IMR-90 (cell line): ENCODE measurements around the gene TMED10. TPM values are rescaled to one million over a fixed set of nuclear protein-coding genes. Genes with fewer than 3 reads are reported as not detected.

Experiments used
- ATAC-seq: fragments of 200-7000 bp; cut with Tn5 transposase; 2 replicates; pipeline ENCODE4 v1.9.1; 2020; ENCODE audit warnings: low read depth, mild to moderate bottlenecking, moderate library complexity
- BruUV-seq: library from RNA; stranded (reverse); fragments of 400-500 nt; replicated peaks from 2 replicates; lab custom pipeline; 2021; lab: Mats Ljungman, UMichigan
- CTCF ChIA-PET: fragments of 300-600 bp; formaldehyde crosslinking; extraction: SDS; loops from one replicate; lab custom pipeline; 2021; ENCODE audit warnings: antibody characterized with exemption; lab: Yijun Ruan, JAX
- POLR2A ChIA-PET: fragments of 300-600 bp; sonication (Branson Sonifier 250); formaldehyde crosslinking; loops from one replicate; lab custom pipeline; 2022; ENCODE audit warnings: antibody characterized with exemption; ENCODE audit not compliant: unreplicated experiment; lab: Charles Lee
- DNase-seq: peaks from one replicate; pipeline ENCODE4 v3.0.0; 2013
- H2AFZ ChIP-seq: replicated peaks from 2 replicates; pipeline ENCODE3; 2013; ENCODE audit warnings: low read length, mild to moderate bottlenecking; ENCODE audit not compliant: poor library complexity
- H2AK5ac ChIP-seq: 2 replicates; pipeline ENCODE4 v1.6.1; 2013; ENCODE audit warnings: low read depth, low read length, inconsistent platforms
- H2AK9ac ChIP-seq: replicated peaks from 2 replicates; pipeline ENCODE3; 2013; ENCODE audit warnings: mild to moderate bottlenecking, low read depth, low read length, moderate library complexity; ENCODE audit not compliant: poor library complexity
- H2BK120ac ChIP-seq: 2 replicates; pipeline ENCODE4 v1.6.1; 2013; ENCODE audit warnings: low read depth, low read length, inconsistent platforms
- H2BK15ac ChIP-seq: 3 replicates; pipeline ENCODE4 v1.6.1; 2013; ENCODE audit warnings: low read depth, low read length, inconsistent platforms
- H2BK20ac ChIP-seq: 2 replicates; pipeline ENCODE4 v1.6.1; 2013; ENCODE audit warnings: low read depth, mild to moderate bottlenecking, inconsistent platforms, low read length, moderate library complexity
- H2BK5ac ChIP-seq: 2 replicates; pipeline ENCODE4 v1.6.1; 2013; ENCODE audit warnings: mild to moderate bottlenecking, low read depth, low read length, inconsistent platforms; ENCODE audit not compliant: poor library complexity, severe bottlenecking
- H3K14ac ChIP-seq: replicated peaks from 2 replicates; pipeline ENCODE4 v1.6.1; 2013; ENCODE audit warnings: low read depth, low read length, inconsistent platforms
- H3K18ac ChIP-seq: 2 replicates; pipeline ENCODE4 v1.6.1; 2013; ENCODE audit warnings: low read depth, low read length, control low read depth
- H3K23ac ChIP-seq: 2 replicates; pipeline ENCODE4 v1.6.1; 2013; ENCODE audit warnings: low read depth, low read length, inconsistent platforms
- H3K27ac ChIP-seq: 2 replicates; pipeline ENCODE4 v1.5.1; 2013; ENCODE audit warnings: mild to moderate bottlenecking, control low read depth, low read length; ENCODE audit not compliant: insufficient read depth
- H3K27me3 ChIP-seq: 2 replicates; pipeline ENCODE4 v1.6.1; 2013; ENCODE audit warnings: low read length; ENCODE audit not compliant: control insufficient read depth, insufficient read depth
- H3K36me3 ChIP-seq: 2 replicates; pipeline ENCODE4 v1.6.1; 2013; ENCODE audit warnings: low read length, mixed read lengths; ENCODE audit not compliant: control insufficient read depth, insufficient read depth
- H3K4ac ChIP-seq: 2 replicates; pipeline ENCODE4 v1.6.1; 2013; ENCODE audit warnings: low read depth, low read length, inconsistent platforms
- H3K4me1 ChIP-seq: 2 replicates; pipeline ENCODE4 v1.6.1; 2013; ENCODE audit warnings: low read length, mixed read lengths; ENCODE audit not compliant: control insufficient read depth, insufficient read depth
- H3K4me2 ChIP-seq: 2 replicates; pipeline ENCODE4 v1.6.1; 2013; ENCODE audit warnings: low read depth, mild to moderate bottlenecking, control low read depth, low read length, moderate library complexity
- H3K4me3 ChIP-seq: 2 replicates; pipeline ENCODE4 v1.5.1; 2013; ENCODE audit warnings: low read depth, mild to moderate bottlenecking, control low read depth, low read length, moderate library complexity; ENCODE audit not compliant: insufficient read depth
- H3K56ac ChIP-seq: 2 replicates; pipeline ENCODE4 v1.6.1; 2013; ENCODE audit warnings: low read length, inconsistent platforms; ENCODE audit not compliant: insufficient read depth; ENCODE audit errors: extremely low read depth
- H3K79me1 ChIP-seq, 2 experiments: 2 replicates each; pipeline ENCODE4 v1.6.1; 2013; ENCODE audit warnings: low read length in 2 of 2, inconsistent platforms in 1 of 2, low read depth in 1 of 2
- H3K9ac ChIP-seq: 2 replicates; pipeline ENCODE4 v1.6.1; 2013; ENCODE audit warnings: low read depth, low read length, control low read depth
- H3K9me1 ChIP-seq: 2 replicates; pipeline ENCODE4 v1.6.1; 2013; ENCODE audit warnings: low read length, inconsistent platforms; ENCODE audit not compliant: insufficient read depth
- H3K9me3 ChIP-seq: 2 replicates; pipeline ENCODE4 v1.6.1; 2013; ENCODE audit warnings: low read length; ENCODE audit not compliant: control insufficient read depth, insufficient read depth
- H4K20me1 ChIP-seq: 2 replicates; pipeline ENCODE4 v1.6.1; 2013; ENCODE audit warnings: low read length, inconsistent platforms; ENCODE audit not compliant: insufficient read depth
- H4K5ac ChIP-seq: 2 replicates; pipeline ENCODE4 v1.6.1; 2013; ENCODE audit warnings: mild to moderate bottlenecking, low read depth, low read length, control low read depth
- H4K8ac ChIP-seq, 2 experiments: 2 replicates each; pipeline ENCODE4 v1.6.1; 2013; ENCODE audit warnings: low read depth in 2 of 2, low read length in 2 of 2, control low read depth in 1 of 2, inconsistent platforms in 1 of 2
- H4K91ac ChIP-seq: 2 replicates; pipeline ENCODE4 v1.6.1; 2013; ENCODE audit warnings: low read depth, low read length, inconsistent platforms; ENCODE audit not compliant: insufficient read depth
- BHLHE40 ChIP-seq: fragments of 150-350 bp; IDR thresholded peaks from 2 replicates; pipeline ENCODE4 v1.6.1; 2016; ENCODE audit warnings: mild to moderate bottlenecking, low read depth, low read length
- CEBPB ChIP-seq: IDR thresholded peaks from 2 replicates; pipeline ENCODE4 v1.6.1; 2012; ENCODE audit warnings: low read depth, low read length, improper control_type of control experiment
- CHD1 ChIP-seq: IDR thresholded peaks from 2 replicates; pipeline ENCODE4 v1.6.1; 2012; ENCODE audit warnings: low read depth, low read length, improper control_type of control experiment
- ELK1 ChIP-seq: fragments of 150-350 bp; IDR thresholded peaks from 2 replicates; pipeline ENCODE4 v1.6.1; 2016; ENCODE audit warnings: low read depth, mild to moderate bottlenecking, low read length, moderate library complexity, borderline replicate concordance
- FOS ChIP-seq: fragments of 150-350 bp; IDR thresholded peaks from 2 replicates; pipeline ENCODE4 v1.6.1; 2016; ENCODE audit warnings: low read depth, low read length
- MAFK ChIP-seq: IDR thresholded peaks from 2 replicates; pipeline ENCODE4 v1.6.1; 2012; ENCODE audit warnings: low read depth, low read length, improper control_type of control experiment
- MAZ ChIP-seq: IDR thresholded peaks from 2 replicates; pipeline ENCODE4 v1.6.1; 2012; ENCODE audit warnings: low read depth, mild to moderate bottlenecking, low read length, improper control_type of control experiment, moderate library complexity, borderline replicate concordance
- MXI1 ChIP-seq: IDR thresholded peaks from 2 replicates; pipeline ENCODE4 v1.6.1; 2012; ENCODE audit warnings: low read depth, mild to moderate bottlenecking, low read length, moderate library complexity, borderline replicate concordance
- NFE2L2 ChIP-seq: fragments of 150-350 bp; IDR thresholded peaks from 2 replicates; pipeline ENCODE4 v1.6.1; 2016; ENCODE audit warnings: low read depth, mild to moderate bottlenecking, low read length
- POLR2A ChIP-seq: IDR thresholded peaks from 2 replicates; pipeline ENCODE4 v1.6.1; 2012; ENCODE audit warnings: mild to moderate bottlenecking, low read depth, low read length
- RAD21 ChIP-seq: IDR thresholded peaks from 2 replicates; pipeline ENCODE4 v1.6.1; 2012; ENCODE audit warnings: low read length, improper control_type of control experiment
- RCOR1 ChIP-seq: IDR thresholded peaks from 2 replicates; pipeline ENCODE4 v1.6.1; 2012; ENCODE audit warnings: mild to moderate bottlenecking, low read length, improper control_type of control experiment; ENCODE audit not compliant: insufficient replicate concordance
- RFX5 ChIP-seq: IDR thresholded peaks from 2 replicates; pipeline ENCODE4 v1.8.0; 2012; ENCODE audit warnings: low read depth, mild to moderate bottlenecking, low read length, moderate library complexity
- SMC3 ChIP-seq: fragments of 150-350 bp; IDR thresholded peaks from 2 replicates; pipeline ENCODE4 v1.6.1; 2016; ENCODE audit warnings: low read depth, mild to moderate bottlenecking, antibody characterized with exemption, low read length, moderate library complexity
- WGBS, 2 experiments: methylation state at CpG; one replicate each; pipeline versions ENCODE4 v1.1.5 to v1.1.7; 2013; ENCODE audit warnings: missing lambda C conversion rate in 2 of 2; ENCODE audit not compliant: insufficient read length in 1 of 2; ENCODE audit errors: extremely low coverage in 2 of 2; 5-methylcytosine and 5-hydroxymethylcytosine counted together
- dilution Hi-C: fragments of 300-500 bp; cut with HindIII; formaldehyde crosslinking; loops from one replicate; pipeline ENCODE4 v1.14.3; 2018; ENCODE audit warnings: low sequenced_read_pairs; ENCODE audit not compliant: unreplicated experiment
- in situ Hi-C: fragments of 300-500 bp; cut with MboI; formaldehyde crosslinking; loops from 3 replicates; pipeline ENCODE4 v1.14.3; 2019; ENCODE audit warnings: low sequenced_read_pairs, inconsistent platforms, mixed read lengths
- intact Hi-C: fragments of 100-400 bp; cut with micrococcal nuclease; formaldehyde crosslinking; loops from 2 replicates; pipeline ENCODE4 v1.10.0; 2022
- polyA plus RNA-seq, 3 experiments: library from polyadenylated mRNA; depleted of rRNA; stranded (reverse); fragments of >200 nt; gene quantifications; 2 replicates each; pipeline ENCODE4 v1.2.3, GENCODE V29; 2012; ENCODE audit warnings: low replicate concordance in 1 of 3
- total RNA-seq: library from RNA; depleted of rRNA; stranded (reverse); fragments of >200 nt; gene quantifications from 2 replicates; pipeline ENCODE4 v1.2.3, GENCODE V29; 2012
- TF ChIP-seq, protein P1 (sequence below): fragments of 150-350 bp; IDR thresholded peaks from 2 replicates; pipeline ENCODE4 v1.6.1; 2017; ENCODE audit warnings: mild to moderate bottlenecking, antibody characterized with exemption, low read length, low read depth
- TF ChIP-seq, protein P2 (sequence below): conservative IDR thresholded peaks from 2 replicates; pipeline ENCODE4 v1.5.1; 2012; ENCODE audit warnings: mild to moderate bottlenecking, low read depth, low read length, improper control_type of control experiment

TMED10 gene
- total and polyA plus RNA-seq, 2 of the 4 experiments (the other 2 are of a cell fraction) = 254 to 441 TPM

- Histone ChIP-seq H4K20me1 (peaks cover 77% of the 10 kb centered on the region), H4K8ac (no peak overlapping the region), H3K4me1 (peaks cover 2% of the 10 kb centered on the region), H3K4ac (no peak overlapping the region), H2BK5ac (no peak overlapping the region), H2AK9ac (no peak overlapping the region), H3K14ac (no peak overlapping the region), H4K91ac (no peak overlapping the region), H2AFZ (no peak overlapping the region), H3K79me1 (peaks cover 11 to 84% of the 10 kb centered on the region in 2 experiments), H3K18ac (no peak overlapping the region), H3K27ac (no peak overlapping the region), H3K23ac (no peak overlapping the region), H3K4me3 (no peak overlapping the region), H3K27me3 (no peaks in the 10 kb centered on the region), H3K9ac (no peak overlapping the region), H3K56ac (no peak overlapping the region), H2BK120ac (no peak overlapping the region), H2AK5ac (no peak overlapping the region), H3K9me3 (no peaks in the 10 kb centered on the region), H4K5ac (no peak overlapping the region), H3K36me3 (no peaks in the 10 kb centered on the region), H2BK15ac (no peak overlapping the region), H2BK20ac (no peak overlapping the region), H3K4me2 (no peak overlapping the region), H3K9me1 (peaks cover 5% of the 10 kb centered on the region)
- no peak for DNase-seq
- ATAC-seq = no peak
- CTCF ChIA-PET = interaction anchor here (0.7 to 0.8 kb wide), 2 partner anchors 49 to 133 kb away, joined by 3 read pairs; no protein-coding TSS in a partner anchor
- POLR2A ChIA-PET = no interaction called here
- BruUV-seq = no TSS peak
- dilution Hi-C loops = no loop called here
- no CpG with 5 or more reads among the region's 2 CpGs for WGBS, 2 experiments
- no peak for TF ChIP-seq MAFK
- TF ChIP-seq CHD1 = no peak
- TF ChIP-seq RFX5 = no peak
- no peak for TF ChIP-seq MAZ
- TF ChIP-seq NFE2L2 = no peak
- no peak for TF ChIP-seq POLR2A
- TF ChIP-seq, protein P1, sequence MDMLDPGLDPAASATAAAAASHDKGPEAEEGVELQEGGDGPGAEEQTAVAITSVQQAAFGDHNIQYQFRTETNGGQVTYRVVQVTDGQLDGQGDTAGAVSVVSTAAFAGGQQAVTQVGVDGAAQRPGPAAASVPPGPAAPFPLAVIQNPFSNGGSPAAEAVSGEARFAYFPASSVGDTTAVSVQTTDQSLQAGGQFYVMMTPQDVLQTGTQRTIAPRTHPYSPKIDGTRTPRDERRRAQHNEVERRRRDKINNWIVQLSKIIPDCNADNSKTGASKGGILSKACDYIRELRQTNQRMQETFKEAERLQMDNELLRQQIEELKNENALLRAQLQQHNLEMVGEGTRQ = no peak
- TF ChIP-seq RCOR1 = no peak
- no peak for TF ChIP-seq ELK1
- TF ChIP-seq, protein P2, sequence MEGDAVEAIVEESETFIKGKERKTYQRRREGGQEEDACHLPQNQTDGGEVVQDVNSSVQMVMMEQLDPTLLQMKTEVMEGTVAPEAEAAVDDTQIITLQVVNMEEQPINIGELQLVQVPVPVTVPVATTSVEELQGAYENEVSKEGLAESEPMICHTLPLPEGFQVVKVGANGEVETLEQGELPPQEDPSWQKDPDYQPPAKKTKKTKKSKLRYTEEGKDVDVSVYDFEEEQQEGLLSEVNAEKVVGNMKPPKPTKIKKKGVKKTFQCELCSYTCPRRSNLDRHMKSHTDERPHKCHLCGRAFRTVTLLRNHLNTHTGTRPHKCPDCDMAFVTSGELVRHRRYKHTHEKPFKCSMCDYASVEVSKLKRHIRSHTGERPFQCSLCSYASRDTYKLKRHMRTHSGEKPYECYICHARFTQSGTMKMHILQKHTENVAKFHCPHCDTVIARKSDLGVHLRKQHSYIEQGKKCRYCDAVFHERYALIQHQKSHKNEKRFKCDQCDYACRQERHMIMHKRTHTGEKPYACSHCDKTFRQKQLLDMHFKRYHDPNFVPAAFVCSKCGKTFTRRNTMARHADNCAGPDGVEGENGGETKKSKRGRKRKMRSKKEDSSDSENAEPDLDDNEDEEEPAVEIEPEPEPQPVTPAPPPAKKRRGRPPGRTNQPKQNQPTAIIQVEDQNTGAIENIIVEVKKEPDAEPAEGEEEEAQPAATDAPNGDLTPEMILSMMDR = no peak
- no peak for TF ChIP-seq CEBPB
- TF ChIP-seq RAD21 = no peak
- no peak for TF ChIP-seq BHLHE40
- no peak for TF ChIP-seq FOS
- no peak for TF ChIP-seq SMC3
- TF ChIP-seq MXI1 = no peak
- intact Hi-C loops = no loop called here
- in situ Hi-C loops = no loop called here
Observed at GRCh38 chr14:75163677-75164076, 12.7 kb downstream of the TMED10 start.
